H9 (cell line): ENCODE measurements around the gene RAB6A. TPM values are rescaled to one million over a fixed set of nuclear protein-coding genes. Genes with fewer than 3 reads are reported as not detected.

Experiments used
- DNase-seq: peaks from one replicate; pipeline ENCODE4 v3.0.0-alpha.2; 2017
- H2AFZ ChIP-seq: one replicate; pipeline ENCODE4 v1.6.1; 2013; ENCODE audit warnings: mild to moderate bottlenecking, low read length, control low read depth, moderate library complexity
- H2AK5ac ChIP-seq: 2 replicates; pipeline ENCODE4 v1.6.1; 2013; ENCODE audit warnings: low read length, control low read depth, mixed read lengths; ENCODE audit not compliant: insufficient read length
- H2BK120ac ChIP-seq: one replicate; pipeline ENCODE4 v1.6.1; 2013; ENCODE audit warnings: low read depth, mild to moderate bottlenecking, low read length, control low read depth, inconsistent platforms; ENCODE audit not compliant: poor library complexity, severe bottlenecking
- H2BK12ac ChIP-seq: 2 replicates; pipeline ENCODE4 v1.6.1; 2013; ENCODE audit warnings: low read length, control low read depth, mixed read lengths, low read depth; ENCODE audit not compliant: insufficient read length
- H2BK15ac ChIP-seq: 2 replicates; pipeline ENCODE4 v1.6.1; 2013; ENCODE audit warnings: low read depth, low read length, control low read depth
- H2BK20ac ChIP-seq: one replicate; pipeline ENCODE4 v1.6.1; 2013; ENCODE audit warnings: low read depth, mild to moderate bottlenecking, low read length, control low read depth, inconsistent platforms; ENCODE audit not compliant: poor library complexity, severe bottlenecking
- H2BK5ac ChIP-seq: 2 replicates; pipeline ENCODE4 v1.6.1; 2013; ENCODE audit warnings: low read length, control low read depth, mixed read lengths; ENCODE audit not compliant: insufficient read length
- H3K14ac ChIP-seq: 2 replicates; pipeline ENCODE4 v1.6.1; 2013; ENCODE audit warnings: low read length, control low read depth; ENCODE audit not compliant: insufficient read depth
- H3K18ac ChIP-seq: 2 replicates; pipeline ENCODE4 v1.6.1; 2013; ENCODE audit warnings: low read depth, mild to moderate bottlenecking, mixed read lengths, low read length, control low read depth; ENCODE audit not compliant: insufficient read length
- H3K23ac ChIP-seq: 2 replicates; pipeline ENCODE4 v1.6.1; 2013; ENCODE audit warnings: low read length, control low read depth, mixed read lengths, low read depth; ENCODE audit not compliant: insufficient read length
- H3K23me2 ChIP-seq: 2 replicates; pipeline ENCODE4 v1.6.1; 2013; ENCODE audit warnings: low read depth, mild to moderate bottlenecking, mixed read lengths, low read length, control low read depth; ENCODE audit not compliant: insufficient read length, poor library complexity, severe bottlenecking
- H3K27ac ChIP-seq: 2 replicates; pipeline ENCODE4 v1.5.1; 2013; ENCODE audit warnings: low read length, control low read depth, mixed read lengths, low read depth; ENCODE audit not compliant: insufficient read length
- H3K27me3 ChIP-seq: 2 replicates; pipeline ENCODE4 v1.6.1; 2013; ENCODE audit warnings: low read length, control low read depth, inconsistent platforms; ENCODE audit not compliant: insufficient read depth
- H3K4ac ChIP-seq: 2 replicates; pipeline ENCODE4 v1.6.1; 2013; ENCODE audit warnings: low read depth, mild to moderate bottlenecking, control low read depth, inconsistent platforms, low read length, moderate library complexity
- H3K4me1 ChIP-seq: 2 replicates; pipeline ENCODE4 v1.6.1; 2013; ENCODE audit warnings: low read length, control low read depth, inconsistent platforms; ENCODE audit not compliant: insufficient read depth
- H3K4me2 ChIP-seq: 2 replicates; pipeline ENCODE4 v1.6.1; 2013; ENCODE audit warnings: low read length, control low read depth, mixed read lengths; ENCODE audit not compliant: insufficient read length, insufficient read depth
- H3K56ac ChIP-seq: 2 replicates; pipeline ENCODE4 v1.6.1; 2013; ENCODE audit warnings: low read depth, mild to moderate bottlenecking, mixed read lengths, low read length, control low read depth; ENCODE audit not compliant: insufficient read length
- H3K79me1 ChIP-seq: 2 replicates; pipeline ENCODE4 v1.6.1; 2013; ENCODE audit warnings: low read depth, mild to moderate bottlenecking, moderate library complexity, low read length, control low read depth, inconsistent platforms; ENCODE audit not compliant: insufficient read depth, poor library complexity, severe bottlenecking
- H3K79me2 ChIP-seq: 2 replicates; pipeline ENCODE4 v1.6.1; 2013; ENCODE audit warnings: low read length, control low read depth, inconsistent platforms; ENCODE audit not compliant: insufficient read depth
- H3K9ac ChIP-seq: 2 replicates; pipeline ENCODE4 v1.6.1; 2013; ENCODE audit warnings: low read length, control low read depth, mixed read lengths; ENCODE audit not compliant: insufficient read length; ENCODE audit errors: extremely low read depth
- H3K9me3 ChIP-seq: one replicate; pipeline ENCODE4 v1.6.1; 2013; ENCODE audit warnings: low read depth, low read length, inconsistent platforms; ENCODE audit not compliant: control insufficient read depth
- H3T11ph ChIP-seq: one replicate; pipeline ENCODE4 v1.6.1; 2013; ENCODE audit warnings: mild to moderate bottlenecking, low read length, control low read depth, inconsistent platforms
- H4K20me1 ChIP-seq: one replicate; pipeline ENCODE4 v1.6.1; 2013; ENCODE audit not compliant: control insufficient read depth, insufficient read length, insufficient read depth
- H4K5ac ChIP-seq: 2 replicates; pipeline ENCODE4 v1.6.1; 2013; ENCODE audit warnings: low read depth, mild to moderate bottlenecking, mixed read lengths, low read length, control low read depth; ENCODE audit not compliant: insufficient read length
- H4K8ac ChIP-seq: replicated peaks from 2 replicates; pipeline ENCODE4 v1.6.1; 2013; ENCODE audit warnings: low read length, control low read depth, mixed read lengths, low read depth; ENCODE audit not compliant: insufficient read length
- H4K91ac ChIP-seq: 2 replicates; pipeline ENCODE4 v1.6.1; 2013; ENCODE audit warnings: low read depth, mild to moderate bottlenecking, moderate library complexity, mixed read lengths, low read length, control low read depth; ENCODE audit not compliant: insufficient read length
- H3K27ac Mint-ChIP-seq, 3 experiments: 2 replicates in 2 of 3; 3 replicates in 1 of 3; pipeline ENCODE4 v1.8.0; 2020 to 2021; ENCODE audit warnings: mixed read lengths in 3 of 3, mild to moderate bottlenecking in 1 of 3, moderate library complexity in 1 of 3
- H3K27me3 Mint-ChIP-seq: 2 replicates; pipeline ENCODE4 v1.8.0; 2021; ENCODE audit warnings: low read depth, mild to moderate bottlenecking, moderate library complexity, mixed read lengths
- H3K36me3 Mint-ChIP-seq, 3 experiments: 2 replicates in 2 of 3; 3 replicates in 1 of 3; pipeline ENCODE4 v1.8.0; 2020 to 2021; ENCODE audit warnings: low read depth in 3 of 3, mixed read lengths in 3 of 3; ENCODE audit not compliant: insufficient read depth in 1 of 3
- H3K4me1 Mint-ChIP-seq, 2 experiments: 2 replicates each; pipeline ENCODE4 v1.8.0; 2020; ENCODE audit warnings: mixed read lengths in 2 of 2
- H3K4me3 Mint-ChIP-seq, 2 experiments: 2 replicates in 1 of 2; 3 replicates in 1 of 2; pipeline ENCODE4 v1.8.0; 2020 to 2021; ENCODE audit warnings: mild to moderate bottlenecking in 2 of 2, mixed read lengths in 2 of 2, moderate library complexity in 1 of 2
- H3K9me3 Mint-ChIP-seq, 2 experiments: 2 replicates in 1 of 2; 3 replicates in 1 of 2; pipeline ENCODE4 v1.8.0; 2020; ENCODE audit warnings: mild to moderate bottlenecking in 2 of 2, mixed read lengths in 2 of 2, moderate library complexity in 1 of 2
- WGBS: extraction: QIAGEN DNeasy Blood & Tissue Kit; methylation state at CpG from one replicate; pipeline ENCODE4 v1.1.7; 2013; ENCODE audit warnings: missing lambda C conversion rate, low lambda C conversion rate, mixed read lengths; ENCODE audit not compliant: insufficient read length; ENCODE audit errors: extremely low coverage; 5-methylcytosine and 5-hydroxymethylcytosine counted together
- total RNA-seq: library from RNA; stranded (reverse); gene quantifications from 2 replicates; pipeline ENCODE4 v1.2.1, GENCODE V29; 2021
- TF ChIP-seq, protein P1 (sequence below): fragments of 200-600 bp; sonication (generic); conservative IDR thresholded peaks from 3 replicates; pipeline ENCODE4 v1.8.0; 2021; ENCODE audit warnings: antibody characterized with exemption, mild to moderate bottlenecking

RAB6A gene
- total RNA-seq, 1 experiment from 2014 or later: 72.8 TPM

GRCh38 chr11:73750228-73750627, 10.6 kb downstream of the RAB6A start:
- Histone ChIP-seq H2BK20ac (no peak overlapping the region), H4K20me1 (no peaks in the 10 kb centered on the region), H3K18ac (no peak overlapping the region), H2AK5ac (no peak overlapping the region), H3K79me1 (peaks cover 13% of the 10 kb centered on the region), H2BK12ac (no peak overlapping the region), H4K5ac (no peak overlapping the region), H3K27me3 (no peaks in the 10 kb centered on the region), H3K9ac (no peak overlapping the region), H3K4me1 (no peaks in the 10 kb centered on the region), H3K23ac (no peak overlapping the region), H4K91ac (no peak overlapping the region), H3K4ac (no peak overlapping the region), H2BK15ac (no peak overlapping the region), H3K14ac (no peak overlapping the region), H4K8ac (no peak overlapping the region), H3K23me2 (no peaks in the 10 kb centered on the region), H2AFZ (no peak overlapping the region), H3K56ac (no peak overlapping the region), H3K9me3 (no peaks in the 10 kb centered on the region), H3K79me2 (peaks cover 22% of the 10 kb centered on the region; the same call in 1 of the 2 replicates), H3T11ph (no peak overlapping the region), H3K27ac (no peak overlapping the region), H2BK120ac (no peak overlapping the region), H2BK5ac (no peak overlapping the region), H3K4me2 (no peak overlapping the region)
- DNase-seq: no peak
- no CpG with 5 or more reads among the region's 5 CpGs for WGBS
- Mint-ChIP-seq H3K4me3 (no peak overlapping the region), H3K36me3 (peaks cover 0 to 9% (median 0%) of the 10 kb centered on the region in 3 experiments; a peak in 3 of 7 replicates), H3K4me1 (peaks cover 3 to 5% of the 10 kb centered on the region in 2 experiments; a peak in 1 of 4 replicates), H3K27ac (no peak overlapping the region; a peak in 1 of 7 replicates), H3K9me3 (no peaks in the 10 kb centered on the region), H3K27me3 (no peaks in the 10 kb centered on the region)
- TF ChIP-seq, protein P1, sequence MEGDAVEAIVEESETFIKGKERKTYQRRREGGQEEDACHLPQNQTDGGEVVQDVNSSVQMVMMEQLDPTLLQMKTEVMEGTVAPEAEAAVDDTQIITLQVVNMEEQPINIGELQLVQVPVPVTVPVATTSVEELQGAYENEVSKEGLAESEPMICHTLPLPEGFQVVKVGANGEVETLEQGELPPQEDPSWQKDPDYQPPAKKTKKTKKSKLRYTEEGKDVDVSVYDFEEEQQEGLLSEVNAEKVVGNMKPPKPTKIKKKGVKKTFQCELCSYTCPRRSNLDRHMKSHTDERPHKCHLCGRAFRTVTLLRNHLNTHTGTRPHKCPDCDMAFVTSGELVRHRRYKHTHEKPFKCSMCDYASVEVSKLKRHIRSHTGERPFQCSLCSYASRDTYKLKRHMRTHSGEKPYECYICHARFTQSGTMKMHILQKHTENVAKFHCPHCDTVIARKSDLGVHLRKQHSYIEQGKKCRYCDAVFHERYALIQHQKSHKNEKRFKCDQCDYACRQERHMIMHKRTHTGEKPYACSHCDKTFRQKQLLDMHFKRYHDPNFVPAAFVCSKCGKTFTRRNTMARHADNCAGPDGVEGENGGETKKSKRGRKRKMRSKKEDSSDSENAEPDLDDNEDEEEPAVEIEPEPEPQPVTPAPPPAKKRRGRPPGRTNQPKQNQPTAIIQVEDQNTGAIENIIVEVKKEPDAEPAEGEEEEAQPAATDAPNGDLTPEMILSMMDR: no peak
